Measurements from ENCODE around the gene USP22. TPM values are rescaled to one million over a fixed set of nuclear protein-coding genes. Genes with fewer than 3 reads are reported as not detected.

The USP22 gene
- total RNA-seq, 2 experiments from 2014 or later = 194 to 217 TPM

DNA sequence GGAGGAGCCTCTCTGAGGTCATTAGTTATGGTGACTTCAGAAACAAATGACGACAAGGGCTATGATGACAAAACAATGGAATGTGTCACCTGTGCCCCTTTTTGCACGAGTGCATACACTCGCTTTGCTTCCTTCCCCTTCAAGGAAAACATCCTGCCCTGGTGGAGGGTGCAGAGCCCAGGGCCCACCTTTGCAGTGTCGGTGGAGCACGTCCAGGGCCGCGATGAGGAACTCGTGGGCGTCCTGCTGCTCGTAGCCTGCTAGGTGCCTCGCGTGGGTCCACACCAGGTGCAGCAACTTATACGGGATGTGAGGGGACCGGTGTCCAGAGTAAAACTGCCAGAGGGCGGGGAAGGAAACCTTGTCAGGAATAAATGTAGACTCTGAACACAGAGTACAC is 27.2 kb downstream of the USP22 start:
- ChIA-PET POLR2A (interaction anchor here (1.4 kb wide), 1 partner anchor 28 kb away, joined by 5 read pairs; the partner anchor contains the start of gene USP22), CTCF (no interaction called here)
- H3K4me1 Mint-ChIP-seq (ENCODE audit: low read depth) = peaks cover 16% of the 10 kb centered on the region
- H3K27me3 ChIP-seq (ENCODE audit: control insufficient read depth in 1 of 2, insufficient read depth in 2 of 2, low read length in 2 of 2) = no peaks in the 10 kb centered on the region
- H3K4me1 ChIP-seq (ENCODE audit: insufficient read depth, low read length) = peaks cover 1% of the 10 kb centered on the region
- H3K9me3 Mint-ChIP-seq = no peaks in the 10 kb centered on the region
- H3K4me3 Mint-ChIP-seq = no peak overlapping the region
- ATAC-seq (ENCODE audit: poor library complexity) (no peak), DNase-seq (no peak)
- intact Hi-C loops (cut with DNase I, micrococcal nuclease) = no loop called here
- peaks cover 100% of the 10 kb centered on the region for H3K36me3 Mint-ChIP-seq (ENCODE audit: low read depth)
- H3K27me3 Mint-ChIP-seq = no peaks in the 10 kb centered on the region
- no peaks in the 10 kb centered on the region for H3K9me3 ChIP-seq (ENCODE audit: control insufficient read depth in 1 of 2, insufficient read depth in 1 of 2, low read length in 2 of 2)
- H3K27ac ChIP-seq (ENCODE audit: low read depth in 1 of 2, low read length in 2 of 2) = no peak overlapping the region
- H3K36me3 ChIP-seq (ENCODE audit: insufficient read depth, low read length) = peaks cover 98% of the 10 kb centered on the region
- H3K4me3 ChIP-seq (ENCODE audit: low read length) = no peak overlapping the region
- TF ChIP-seq, protein P1, sequence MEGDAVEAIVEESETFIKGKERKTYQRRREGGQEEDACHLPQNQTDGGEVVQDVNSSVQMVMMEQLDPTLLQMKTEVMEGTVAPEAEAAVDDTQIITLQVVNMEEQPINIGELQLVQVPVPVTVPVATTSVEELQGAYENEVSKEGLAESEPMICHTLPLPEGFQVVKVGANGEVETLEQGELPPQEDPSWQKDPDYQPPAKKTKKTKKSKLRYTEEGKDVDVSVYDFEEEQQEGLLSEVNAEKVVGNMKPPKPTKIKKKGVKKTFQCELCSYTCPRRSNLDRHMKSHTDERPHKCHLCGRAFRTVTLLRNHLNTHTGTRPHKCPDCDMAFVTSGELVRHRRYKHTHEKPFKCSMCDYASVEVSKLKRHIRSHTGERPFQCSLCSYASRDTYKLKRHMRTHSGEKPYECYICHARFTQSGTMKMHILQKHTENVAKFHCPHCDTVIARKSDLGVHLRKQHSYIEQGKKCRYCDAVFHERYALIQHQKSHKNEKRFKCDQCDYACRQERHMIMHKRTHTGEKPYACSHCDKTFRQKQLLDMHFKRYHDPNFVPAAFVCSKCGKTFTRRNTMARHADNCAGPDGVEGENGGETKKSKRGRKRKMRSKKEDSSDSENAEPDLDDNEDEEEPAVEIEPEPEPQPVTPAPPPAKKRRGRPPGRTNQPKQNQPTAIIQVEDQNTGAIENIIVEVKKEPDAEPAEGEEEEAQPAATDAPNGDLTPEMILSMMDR (IDR thresholded peaks at IDR 0.05) = no peak
- no peak overlapping the region for H3K27ac Mint-ChIP-seq

DNA sequence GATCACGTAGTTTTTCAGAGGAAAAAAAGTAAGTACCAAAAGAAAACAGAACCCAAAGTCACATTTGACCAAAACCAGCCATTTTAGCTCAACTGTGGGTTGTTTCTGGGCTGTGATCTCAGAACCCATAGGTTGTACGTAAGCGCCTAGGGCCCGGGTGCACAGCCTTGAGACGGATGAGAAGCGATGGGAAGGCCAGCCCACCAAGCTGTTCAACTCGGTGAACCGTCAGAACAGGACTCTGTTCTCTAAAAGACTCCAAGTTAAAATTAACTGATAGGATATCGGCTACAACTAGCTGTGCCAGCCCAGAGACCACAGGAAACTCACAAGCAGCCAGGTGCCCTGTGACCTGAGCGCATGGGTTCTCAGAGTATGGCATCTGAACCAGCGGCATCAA is 28.3 kb downstream of the USP22 start:
- Histone ChIP-seq H3K27ac (ENCODE audit: low read depth in 1 of 2, low read length in 2 of 2) (no peak overlapping the region), H3K27me3 (ENCODE audit: control insufficient read depth in 1 of 2, insufficient read depth in 2 of 2, low read length in 2 of 2) (no peaks in the 10 kb centered on the region), H3K9me3 (ENCODE audit: control insufficient read depth in 1 of 2, insufficient read depth in 1 of 2, low read length in 2 of 2) (no peaks in the 10 kb centered on the region), H3K4me3 (ENCODE audit: low read length) (no peak overlapping the region), H3K4me1 (ENCODE audit: insufficient read depth, low read length) (no peaks in the 10 kb centered on the region), H3K36me3 (ENCODE audit: insufficient read depth, low read length) (peaks cover 98% of the 10 kb centered on the region)
- Mint-ChIP-seq H3K4me1 (ENCODE audit: low read depth) (peaks cover 9% of the 10 kb centered on the region), H3K36me3 (ENCODE audit: low read depth) (peaks cover 97% of the 10 kb centered on the region), H3K9me3 (no peaks in the 10 kb centered on the region), H3K4me3 (no peak overlapping the region), H3K27ac (no peak overlapping the region), H3K27me3 (no peaks in the 10 kb centered on the region)
- DNase-seq = no peak
- no peak for ATAC-seq (ENCODE audit: poor library complexity)
- ChIA-PET CTCF (no interaction called here), POLR2A (no interaction called here)
- intact Hi-C loops (cut with DNase I, micrococcal nuclease) = no loop called here
- TF ChIP-seq, protein P1 (IDR thresholded peaks at IDR 0.05) = no peak

DNA sequence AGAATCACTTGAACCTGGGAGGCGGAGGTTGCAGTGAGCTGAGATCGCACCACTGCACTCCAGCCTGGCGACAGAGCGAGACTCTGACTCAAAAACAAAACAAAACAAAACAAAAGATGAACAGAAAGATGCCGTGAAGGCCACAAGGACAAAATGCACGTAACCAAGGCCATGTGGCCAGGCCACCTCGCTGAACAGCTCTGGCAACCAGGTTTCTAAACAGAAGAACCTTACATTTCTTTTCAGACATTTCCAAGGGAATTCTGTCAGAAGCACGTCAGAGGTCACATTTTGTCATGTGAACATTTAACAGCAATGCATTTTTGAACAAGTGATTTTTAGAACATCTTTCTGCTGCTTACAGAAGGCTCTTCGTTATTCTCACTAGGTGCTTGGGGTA is 28.8 kb downstream of the USP22 start:
- H3K36me3 Mint-ChIP-seq (ENCODE audit: low read depth) = peaks cover 97% of the 10 kb centered on the region
- Histone ChIP-seq H3K27ac (ENCODE audit: low read depth in 1 of 2, low read length in 2 of 2) (no peak overlapping the region), H3K27me3 (ENCODE audit: control insufficient read depth in 1 of 2, insufficient read depth in 2 of 2, low read length in 2 of 2) (no peaks in the 10 kb centered on the region), H3K36me3 (ENCODE audit: insufficient read depth, low read length) (peaks cover 98% of the 10 kb centered on the region), H3K4me1 (ENCODE audit: insufficient read depth, low read length) (no peaks in the 10 kb centered on the region), H3K4me3 (ENCODE audit: low read length) (no peak overlapping the region), H3K9me3 (ENCODE audit: control insufficient read depth in 1 of 2, insufficient read depth in 1 of 2, low read length in 2 of 2) (no peaks in the 10 kb centered on the region)
- ChIA-PET POLR2A (no interaction called here), CTCF (no interaction called here)
- no peaks in the 10 kb centered on the region for H3K27me3 Mint-ChIP-seq
- H3K4me3 Mint-ChIP-seq = no peak overlapping the region
- H3K4me1 Mint-ChIP-seq (ENCODE audit: low read depth) = peaks cover 6% of the 10 kb centered on the region
- intact Hi-C loops (cut with DNase I, micrococcal nuclease) = no loop called here
- TF ChIP-seq, protein P1 (IDR thresholded peaks at IDR 0.05) = no peak
- DNase-seq (no peak), ATAC-seq (ENCODE audit: poor library complexity) (no peak)
- H3K9me3 Mint-ChIP-seq = no peaks in the 10 kb centered on the region
- H3K27ac Mint-ChIP-seq = no peak overlapping the region

All from CD4-positive, alpha-beta T cell (primary cell).